Femur (tissue), 1 donor: Measurements from ENCODE around the gene INSYN2A.

ENCODE experiments used
- DNase-seq: peaks from one replicate; pipeline ENCODE4 v3.0.0-alpha.2; 2017

INSYN2A gene

DNA sequence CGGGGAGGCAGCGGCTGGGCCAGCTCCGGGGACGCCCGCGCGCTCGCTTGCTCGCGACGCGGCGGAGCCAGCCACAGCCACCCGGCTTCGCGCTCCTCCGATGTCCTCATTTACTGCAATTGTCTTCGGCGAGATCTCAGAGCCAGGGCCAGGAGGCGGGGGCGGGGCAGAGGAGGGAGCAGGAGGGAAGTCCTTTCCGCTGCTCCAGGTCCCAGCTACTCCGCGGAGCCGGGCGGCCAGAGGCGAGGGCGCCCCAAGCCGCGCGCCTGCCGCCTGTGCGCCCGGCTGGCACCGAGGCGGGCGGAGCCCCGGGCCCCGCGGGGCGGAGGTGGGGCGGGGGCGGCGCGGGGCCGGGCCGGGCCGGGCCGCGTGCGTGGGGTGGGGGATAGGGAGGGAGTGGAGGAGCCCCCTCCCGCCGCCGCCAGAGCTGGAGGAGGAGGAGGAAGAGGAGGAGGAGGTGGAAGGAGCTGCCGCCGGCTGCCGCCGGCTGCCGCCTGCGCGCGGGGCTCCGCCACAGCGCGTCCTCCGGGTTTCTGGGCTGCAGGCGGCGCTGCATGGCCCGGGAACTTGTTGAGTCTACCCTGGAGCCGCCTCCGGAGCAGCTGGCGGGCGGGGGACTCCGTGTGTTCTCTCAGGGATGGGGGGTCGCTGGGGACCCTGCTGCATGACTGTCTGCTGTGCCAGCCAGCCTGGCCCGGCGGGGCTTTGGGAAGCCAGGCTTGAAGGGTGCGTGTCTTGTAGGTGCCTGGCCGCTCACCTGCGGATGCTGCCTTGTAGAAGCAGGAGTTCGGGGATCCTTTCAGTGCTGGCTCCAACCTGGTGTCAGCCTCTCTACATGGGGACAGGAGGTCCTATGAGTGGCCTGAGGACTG, at the start of gene INSYN2A:
Gene INSYN2A, minus strand, starts transcription at position 310 of the 872 bp plus-strand sequence. CDS start 20,196 bp downstream, outside the sequence.
- DNase-seq = peak; percentile 75

DNA sequence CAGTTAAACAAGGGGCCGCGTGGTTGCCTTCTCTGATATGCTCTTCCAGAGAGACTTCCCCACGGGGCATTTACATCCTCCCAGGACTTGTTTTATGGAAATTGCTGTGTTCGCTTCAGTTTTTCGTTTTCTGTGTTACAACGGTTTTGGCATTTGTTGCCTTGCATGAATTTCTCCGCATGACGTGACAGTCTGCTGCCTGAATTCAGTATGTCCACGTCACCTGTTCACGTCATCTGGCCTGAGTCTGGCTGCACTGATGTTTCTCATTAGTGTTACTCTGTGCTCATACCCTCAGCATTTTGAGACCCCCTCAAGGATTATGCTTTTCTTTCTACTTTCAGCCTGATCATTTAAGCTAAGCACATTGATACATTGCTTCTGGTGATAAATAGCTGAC, 49.1 kb upstream of the INSYN2A start:
- DNase-seq = no peak

DNA sequence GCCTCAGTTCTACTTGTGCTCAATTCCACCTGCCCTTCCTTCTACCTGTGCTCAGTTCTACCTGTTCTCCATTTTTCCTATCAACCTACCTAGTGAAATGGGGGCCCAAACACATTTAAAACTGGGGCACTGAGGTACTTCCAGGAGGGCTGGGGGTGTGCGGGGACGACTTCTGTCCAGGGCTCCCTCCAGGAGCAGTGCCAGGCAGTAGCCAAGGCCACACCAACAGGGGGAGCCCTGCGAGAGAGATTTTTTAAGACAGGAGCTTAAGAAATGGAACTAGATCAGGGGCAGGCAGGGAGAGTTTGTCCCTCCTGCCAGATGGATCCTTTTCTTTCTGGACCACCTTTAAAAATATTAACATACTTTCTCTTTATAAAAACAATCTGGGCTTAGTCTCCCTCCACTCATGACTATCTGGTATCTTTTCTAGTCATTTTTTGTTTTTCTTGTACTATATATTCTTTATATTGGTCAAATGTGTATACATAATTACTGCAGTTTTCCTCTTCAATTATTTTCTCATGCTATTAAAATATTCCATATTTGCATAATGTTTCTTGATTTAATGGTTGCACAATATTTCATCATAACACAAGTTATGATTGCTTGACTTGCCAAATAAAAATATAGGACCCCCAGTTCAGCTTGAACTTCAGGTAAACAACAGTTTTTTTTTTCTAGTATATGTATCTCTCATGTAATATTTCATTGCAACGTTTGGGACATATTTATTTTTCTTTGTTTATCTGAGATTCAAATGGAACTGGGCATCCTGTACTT, 47.3 kb upstream of the INSYN2A start:
- DNase-seq = no peak

- DNase-seq = no peak
Measured at GRCh38 chr10:127242914-127243313, 46.5 kb upstream of the INSYN2A start.

DNA sequence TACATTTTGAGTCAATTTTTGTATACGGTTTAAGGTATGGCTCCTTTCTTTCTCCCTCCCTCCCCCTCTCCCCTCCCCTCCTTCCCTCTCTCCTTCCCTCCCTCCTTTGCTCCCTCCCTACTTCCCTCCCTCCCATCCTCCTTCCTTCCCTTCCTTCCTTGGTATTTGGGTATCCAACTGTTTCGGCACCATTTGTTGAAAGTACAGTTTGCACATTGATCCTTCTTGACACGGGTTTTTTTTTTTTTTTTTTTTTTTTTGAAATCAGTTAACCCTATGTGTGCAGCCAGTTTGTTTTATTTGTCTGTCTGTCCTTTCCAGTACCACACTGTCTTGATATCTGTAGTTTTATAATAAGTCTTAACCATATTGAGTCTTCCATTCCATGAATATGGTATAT, 39.9 kb upstream of the INSYN2A start:
- DNase-seq = no peak

DNA sequence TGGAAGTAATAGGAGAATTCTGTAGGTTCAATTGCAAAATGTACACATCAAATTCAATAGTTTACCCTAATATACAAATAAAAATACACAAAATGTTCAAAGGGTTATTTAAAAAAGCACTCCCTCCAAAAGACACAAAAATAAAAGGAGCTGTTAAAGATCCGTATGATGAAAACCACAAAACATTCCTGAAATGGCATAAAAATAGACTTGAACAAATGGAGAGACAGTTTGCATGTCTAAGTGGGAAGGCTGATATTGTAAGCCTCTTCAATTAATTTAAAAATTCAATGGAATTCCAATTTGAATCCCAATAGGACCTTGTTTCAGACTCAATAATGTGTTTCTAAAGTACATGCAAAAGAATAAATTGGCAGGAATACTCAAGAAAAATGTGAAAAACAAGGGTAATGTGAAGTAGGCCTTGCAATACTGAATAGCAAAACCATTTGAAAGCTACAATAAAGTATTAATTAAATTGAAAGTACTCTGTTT, 38.0 kb upstream of the INSYN2A start:
- DNase-seq = no peak

GRCh38 chr10:127228195-127228787, 31.9 kb upstream of the INSYN2A start:
- DNase-seq = peak; percentile 32

DNA sequence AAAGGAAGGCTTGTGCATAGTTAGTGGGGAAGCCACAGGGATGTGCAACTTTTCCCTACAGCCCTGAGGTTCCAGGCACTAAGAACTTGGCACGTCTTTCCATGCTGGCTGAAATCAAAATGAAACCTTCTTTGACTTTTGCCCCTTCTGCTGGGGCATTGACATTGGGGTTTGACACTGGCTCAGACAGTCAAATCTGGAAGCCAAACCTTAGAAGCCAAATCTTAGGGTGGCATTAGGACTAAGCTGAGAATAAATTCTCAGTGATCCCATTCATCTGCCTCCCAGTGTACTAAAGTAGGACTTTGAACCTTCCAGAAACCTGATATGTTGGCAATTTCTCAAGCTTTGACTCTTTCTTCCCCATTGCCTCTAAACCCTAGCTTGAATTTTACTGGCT, 31.3 kb upstream of the INSYN2A start:
- DNase-seq = no peak

DNA sequence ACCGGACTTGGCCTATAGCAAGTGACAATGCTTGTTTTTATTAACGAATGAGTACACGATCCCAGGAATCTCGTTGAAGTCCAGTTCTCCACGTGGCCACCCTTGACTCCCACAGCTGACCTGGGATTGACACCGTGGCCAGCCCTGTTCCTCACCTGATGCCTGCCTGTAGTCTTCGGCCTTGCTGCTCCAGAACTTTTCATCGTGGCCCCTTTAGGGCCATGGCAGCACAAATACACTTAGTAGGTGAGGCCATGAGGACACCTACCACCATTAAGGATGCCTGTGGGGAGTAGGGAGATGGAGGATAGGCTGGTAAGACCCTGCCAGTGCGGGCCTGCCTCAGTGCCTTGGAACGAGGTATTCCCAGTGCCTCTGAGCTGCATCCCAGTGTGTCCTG, 30.6 kb upstream of the INSYN2A start:
- DNase-seq = no peak

- no peak for DNase-seq
Measured at GRCh38 chr10:127221281-127221680, 24.9 kb upstream of the INSYN2A start.

DNA sequence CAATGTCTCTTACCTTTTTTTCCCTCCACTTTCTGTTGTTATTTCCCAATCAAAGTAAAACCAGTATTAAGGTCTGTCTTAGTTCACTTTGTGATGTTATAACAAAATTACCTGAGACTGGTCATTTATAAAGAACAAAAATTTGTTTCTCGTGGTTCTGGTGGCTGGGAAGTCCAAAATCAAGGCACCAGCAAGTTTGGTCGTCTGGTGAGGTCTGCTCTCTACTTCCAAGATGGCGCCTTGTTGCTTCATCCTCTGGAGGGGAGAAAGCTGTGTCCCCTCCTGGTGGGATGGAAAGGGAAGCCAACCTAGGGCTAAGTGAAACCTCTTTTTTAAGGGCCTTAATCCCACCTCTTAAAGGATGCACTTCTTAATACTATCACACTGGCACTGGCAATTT, 22.3 kb upstream of the INSYN2A start:
- DNase-seq = no peak

DNA sequence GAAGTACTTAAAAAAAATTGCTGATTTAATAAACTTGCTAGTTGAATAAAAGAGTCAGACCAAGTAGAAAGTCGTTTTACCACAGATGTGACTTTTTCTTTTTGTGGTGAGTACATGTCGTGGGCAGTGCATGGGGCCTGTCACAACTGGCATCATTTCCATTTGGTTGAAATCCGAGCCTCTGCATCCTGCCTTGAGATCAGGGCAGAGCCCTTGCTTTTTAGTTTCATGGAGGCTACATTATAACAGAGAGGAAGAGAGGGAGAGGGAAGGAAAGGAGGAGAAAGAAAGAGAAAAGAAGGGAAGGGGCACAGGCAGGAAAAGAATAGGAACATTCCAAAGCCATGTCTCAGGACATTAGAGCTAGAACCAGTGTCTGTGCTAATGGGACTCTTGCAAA, 20.4 kb upstream of the INSYN2A start:
- no peak for DNase-seq

GRCh38 chr10:127216274-127216673, 19.9 kb upstream of the INSYN2A start:
- no peak for DNase-seq

DNA sequence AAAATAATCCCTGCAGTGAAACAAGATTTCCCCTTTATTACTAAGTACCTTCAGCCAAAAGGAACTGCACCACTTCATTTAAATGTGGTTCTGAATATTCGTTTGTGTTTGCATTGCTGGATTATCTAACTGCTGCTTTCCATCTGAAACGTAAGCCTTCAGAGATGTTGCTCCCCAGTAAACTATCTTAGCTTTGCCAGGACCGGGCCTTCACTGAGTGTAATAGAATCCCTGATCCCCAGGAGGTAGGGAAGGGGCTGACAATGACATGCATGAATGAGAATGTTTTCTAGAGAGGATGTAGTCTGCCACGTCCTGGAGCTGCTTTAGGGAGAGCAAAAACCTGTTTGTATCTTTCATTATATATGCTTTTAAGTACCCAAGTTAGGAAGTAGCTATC, 19.5 kb upstream of the INSYN2A start:
- no peak for DNase-seq

DNA sequence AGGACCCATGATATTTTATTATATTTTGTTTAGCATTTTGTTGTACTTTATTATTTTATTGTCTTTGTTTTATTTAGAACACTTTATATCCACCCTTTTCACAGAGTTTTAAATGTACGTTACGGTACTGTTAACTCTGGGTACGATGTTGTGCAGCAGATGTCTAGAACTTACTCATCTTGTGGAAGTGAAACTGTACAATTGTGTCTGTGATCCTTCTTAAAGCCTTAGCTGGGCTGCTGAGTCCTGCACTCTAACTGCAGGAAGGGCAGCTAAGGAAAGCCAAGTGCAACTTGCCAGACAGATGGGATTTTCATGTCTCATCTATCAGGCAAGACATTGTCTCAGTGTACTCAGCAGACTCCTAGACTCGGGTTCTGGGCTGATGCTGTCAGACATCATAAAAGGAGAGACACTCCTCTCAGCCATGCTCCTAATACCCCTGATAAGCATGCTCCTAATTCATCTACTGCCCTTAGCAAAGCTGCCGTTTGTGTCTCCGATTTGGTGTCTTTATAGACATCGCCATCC, 14.6 kb upstream of the INSYN2A start:
- no peak for DNase-seq

- no peak for DNase-seq
Measured at GRCh38 chr10:127207081-127207480, 10.7 kb upstream of the INSYN2A start.

GRCh38 chr10:127203067-127203466, 6.7 kb upstream of the INSYN2A start:
- DNase-seq = no peak

GRCh38 chr10:127200646-127201045, 4.3 kb upstream of the INSYN2A start:
- DNase-seq = no peak

- no peak for DNase-seq
Measured at GRCh38 chr10:127198721-127199120, 2.3 kb upstream of the INSYN2A start.

DNA sequence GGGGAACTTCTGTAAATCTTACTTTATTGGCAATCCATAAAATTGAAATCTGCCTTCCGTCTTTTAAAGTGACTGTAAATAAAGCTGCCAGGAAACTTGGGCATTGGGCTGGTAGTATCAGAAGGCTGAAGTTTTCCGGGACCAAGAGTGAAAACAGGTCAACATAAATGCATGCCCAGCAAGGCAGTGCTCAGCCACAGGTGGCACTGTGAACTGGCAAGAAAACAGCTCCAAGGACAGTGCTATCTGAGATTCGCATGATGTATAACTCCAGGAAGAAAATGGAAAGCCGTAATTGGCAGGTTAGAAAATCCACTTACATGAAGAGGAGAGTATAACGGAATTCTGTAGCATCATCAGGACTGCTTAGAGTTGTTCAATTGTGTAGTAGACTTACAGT, 1.9 kb upstream of the INSYN2A start:
- no peak for DNase-seq

DNA sequence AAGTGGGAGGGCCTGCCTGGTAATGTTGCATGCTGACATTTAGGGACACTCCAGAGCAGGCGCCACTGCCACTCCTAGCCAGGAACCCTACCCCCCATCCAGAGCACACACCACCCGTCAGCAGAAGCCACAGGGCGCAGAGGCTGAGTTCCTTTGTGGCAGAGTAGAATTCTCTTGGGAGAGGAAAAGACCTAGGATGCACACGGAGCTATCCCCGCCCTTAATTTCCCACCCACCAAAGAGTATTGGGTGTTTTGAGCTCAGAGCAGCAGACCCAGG, 702 bp upstream of the INSYN2A start:
- DNase-seq = no peak

DNA sequence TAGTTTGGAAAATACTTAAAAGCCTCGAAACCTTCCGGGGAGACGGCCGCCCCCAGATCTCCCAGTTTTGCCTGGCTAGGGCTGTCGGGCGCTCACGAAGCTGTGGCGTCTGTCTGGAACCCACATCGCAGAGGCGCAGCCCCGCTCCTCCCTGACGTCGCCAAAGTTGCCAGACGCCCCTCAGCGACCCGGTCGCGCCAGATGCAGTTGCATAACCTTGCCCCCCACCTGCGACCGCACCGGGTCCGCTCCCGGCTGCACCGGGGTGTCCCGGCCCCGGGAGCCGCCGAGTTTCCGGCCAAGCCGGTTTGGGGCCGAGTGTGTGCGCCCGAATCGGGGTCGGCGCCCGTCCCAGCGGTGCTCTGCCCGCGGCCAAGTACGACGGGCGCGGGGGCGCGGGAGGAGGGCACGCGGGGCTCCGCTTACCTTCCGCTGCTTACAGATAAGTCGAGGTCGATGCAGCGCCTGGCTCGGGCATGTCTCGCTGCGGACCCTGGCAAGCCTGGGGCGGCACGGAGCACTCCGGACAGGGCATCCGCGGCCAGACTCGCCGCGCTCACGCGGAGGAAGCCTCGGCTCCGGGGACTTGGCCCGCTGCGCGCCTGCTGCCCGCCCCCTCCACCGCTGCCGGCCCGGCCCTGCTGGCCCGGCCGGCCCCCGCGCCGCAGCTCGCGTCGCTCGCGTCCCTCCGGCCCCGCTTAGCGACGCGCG, 665 bp downstream of the INSYN2A start:
- no peak for DNase-seq

DNA sequence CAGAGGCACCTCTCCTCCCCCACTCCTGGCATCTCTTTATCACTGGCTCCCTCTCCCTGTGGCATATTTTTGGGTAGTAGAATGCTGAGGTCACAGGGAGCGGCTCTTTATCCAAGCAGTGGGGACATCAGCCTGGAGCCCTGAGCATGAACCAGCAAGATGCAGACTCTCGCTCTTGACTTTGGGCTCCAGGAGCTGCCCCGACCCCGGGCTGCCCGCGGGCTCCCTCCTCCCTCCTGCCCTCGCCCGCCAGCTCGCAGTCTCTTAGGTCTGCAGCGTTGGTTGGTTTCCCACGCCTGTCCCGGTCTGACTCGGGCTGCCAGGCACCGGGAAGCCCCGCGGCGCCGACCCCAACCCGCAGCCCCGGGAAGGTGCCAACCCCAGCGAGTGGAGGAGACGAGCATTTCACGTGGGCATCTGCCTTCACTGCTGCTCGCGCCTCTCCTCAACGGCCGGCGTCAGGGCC, 1.3 kb downstream of the INSYN2A start:
- DNase-seq = no peak
